AG10803 (cell line): Measurements from ENCODE around the gene HABP4.
A peak's percentile ranks its signal among the peaks of the same experiment; 100 is the strongest.

Experiments
- DNase-seq: peaks from one replicate; pipeline ENCODE4 v3.0.0; 2010; ENCODE audit warnings: low read depth
- H3K4me3 ChIP-seq: 2 replicates; pipeline ENCODE4 v1.5.1; 2011; ENCODE audit warnings: mild to moderate bottlenecking, low read length, control low read depth
- CTCF ChIP-seq: conservative IDR thresholded peaks from 2 replicates; pipeline ENCODE4 v1.5.1; 2011; ENCODE audit warnings: mild to moderate bottlenecking, low read length, control low read depth, inconsistent platforms

Gene HABP4

GRCh38 chr9:96484521-96484931, 34.6 kb downstream of the HABP4 start:
- TF ChIP-seq CTCF, result no peak
- peak; percentile 38 for DNase-seq
- no peak overlapping the region for H3K4me3 ChIP-seq

- no peak overlapping the region for H3K4me3 ChIP-seq
- no peak for DNase-seq
- no peak for TF ChIP-seq CTCF
Measured at GRCh38 chr9:96485280-96485679, 35.3 kb downstream of the HABP4 start.

GRCh38 chr9:96486386-96487028, 36.5 kb downstream of the HABP4 start:
- no peak for TF ChIP-seq CTCF
- DNase-seq, result peak; percentile 89
- H3K4me3 ChIP-seq, result no peak overlapping the region

GRCh38 chr9:96487029-96487396, 37.0 kb downstream of the HABP4 start:
- no peak overlapping the region for H3K4me3 ChIP-seq
- TF ChIP-seq CTCF, result no peak

GRCh38 chr9:96487949-96488348, 38.0 kb downstream of the HABP4 start:
- peak; percentile 73 for DNase-seq
- no peak overlapping the region for H3K4me3 ChIP-seq
- TF ChIP-seq CTCF, result no peak

More at GRCh38 chr9:96487029-96487396, 37.0 kb downstream of the HABP4 start:
- no peak for DNase-seq

GRCh38 chr9:96489482-96489979, 39.6 kb downstream of the HABP4 start:
- TF ChIP-seq CTCF, result no peak
- no peak for DNase-seq
- no peak overlapping the region for H3K4me3 ChIP-seq

GRCh38 chr9:96490534-96491078, 40.6 kb downstream of the HABP4 start:
- no peak for TF ChIP-seq CTCF
- no peak overlapping the region for H3K4me3 ChIP-seq
- no peak for DNase-seq
